Measurements from ENCODE around the gene NUP88.
"Not testable (repeated sequence)": the region's sequence is repeated elsewhere in the genome, so short reads cannot be mapped to it uniquely, and the experiment has no call there.

Gene NUP88

DNA sequence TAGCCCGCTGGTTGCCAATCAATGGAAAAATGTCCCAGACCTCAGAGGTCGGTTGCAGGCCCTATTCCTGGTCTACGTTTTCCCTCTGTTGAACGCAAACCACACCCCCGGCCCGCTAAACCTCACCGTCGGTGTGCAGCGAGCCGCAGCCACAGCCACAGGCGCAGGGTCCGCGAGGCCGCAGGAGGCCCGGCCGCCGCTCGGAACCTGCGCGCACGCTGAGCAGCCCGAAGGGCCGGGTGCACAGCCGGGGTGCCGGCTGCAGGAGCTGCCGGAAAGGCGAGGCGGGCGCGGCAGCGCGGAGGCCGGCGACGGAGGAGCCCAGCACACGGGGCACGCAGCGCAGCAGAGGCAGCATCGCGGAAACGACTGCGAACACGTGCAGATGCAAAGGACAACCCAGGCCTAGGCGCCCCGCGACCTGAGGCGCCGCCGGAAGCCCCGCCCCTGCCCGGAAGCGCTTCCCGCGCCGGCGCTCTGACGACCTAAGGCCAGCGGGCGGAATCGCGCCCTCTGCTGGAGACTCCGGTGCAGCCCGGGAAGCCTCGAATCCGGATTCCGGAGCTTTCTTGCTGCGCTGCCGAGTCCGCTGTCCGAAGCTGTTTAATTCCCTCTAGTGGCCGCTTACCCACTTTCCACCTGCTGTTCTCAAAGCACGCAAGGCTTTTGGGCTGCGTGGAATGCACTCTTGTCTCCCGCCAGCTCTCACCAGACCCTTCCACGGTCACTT lies 19.4 kb upstream of the NUP88 start, which contains the start of gene C1QBP:
C1QBP (minus strand) TSS at position 440 of the 730 bp plus-strand sequence; CDS start at position 358, 82 bp downstream.
- H3K9me3 ChIP-seq = no peaks in the 10 kb centered on the region
- H3K4me1 ChIP-seq = peaks cover 40% of the 10 kb centered on the region
- H4K20me1 ChIP-seq = peaks cover 68% of the 10 kb centered on the region
- H3K27me3 ChIP-seq = no peaks in the 10 kb centered on the region
- TF ChIP-seq Cebpa-rat (IDR thresholded peaks at IDR 0.05) = no peak
- H3K27ac ChIP-seq = peak within 1 kb of the TSS; percentile 90
- H3K36me3 ChIP-seq = peaks cover 76% of the 10 kb centered on the region
- H3K4me2 ChIP-seq = peak within 1 kb of the TSS; percentile 74
- peak within 1 kb of the TSS; percentile 92 for H3K9ac ChIP-seq
- peak within 1 kb of the TSS; percentile 95 for H3K4me3 ChIP-seq

DNA sequence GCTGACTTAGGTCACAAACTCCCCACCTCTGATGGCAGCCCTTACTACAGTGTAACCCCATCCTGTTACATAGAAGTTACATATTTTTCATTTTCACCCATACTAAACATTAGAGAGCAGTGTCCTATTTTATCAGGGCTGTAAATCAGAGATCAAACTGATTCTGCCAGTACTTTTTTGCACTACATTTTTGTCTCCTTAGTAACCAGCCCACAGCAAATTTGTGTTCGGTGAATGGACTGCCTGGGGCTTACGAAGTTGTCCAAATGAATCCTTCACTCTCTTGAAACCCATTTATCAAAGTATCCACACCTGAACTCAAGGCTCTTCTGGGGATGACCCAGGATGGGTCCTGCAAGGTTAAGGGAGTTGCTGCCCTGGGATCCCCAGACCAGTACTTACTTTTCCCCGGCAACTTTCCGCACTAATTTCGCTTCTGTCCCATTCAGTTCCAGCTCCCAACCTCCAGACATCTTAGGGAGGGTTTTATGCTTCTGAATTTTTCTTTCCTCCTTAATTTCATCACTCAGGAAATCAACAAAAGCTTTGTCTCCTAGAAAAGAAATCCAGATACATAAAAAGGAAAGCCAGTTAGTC lies 18.4 kb upstream of the NUP88 start:
- Histone ChIP-seq H4K20me1 (peaks cover 72% of the 10 kb centered on the region), H3K4me2 (peak overlapping the region; percentile 74), H3K27ac (peak overlapping the region; percentile 90), H3K27me3 (no peaks in the 10 kb centered on the region), H3K9me3 (no peaks in the 10 kb centered on the region), H3K4me3 (peak overlapping the region; percentile 95), H3K9ac (peak overlapping the region; percentile 92), H3K36me3 (peaks cover 78% of the 10 kb centered on the region), H3K4me1 (peaks cover 48% of the 10 kb centered on the region)
- no peak for TF ChIP-seq Cebpa-rat (IDR thresholded peaks at IDR 0.05)

DNA sequence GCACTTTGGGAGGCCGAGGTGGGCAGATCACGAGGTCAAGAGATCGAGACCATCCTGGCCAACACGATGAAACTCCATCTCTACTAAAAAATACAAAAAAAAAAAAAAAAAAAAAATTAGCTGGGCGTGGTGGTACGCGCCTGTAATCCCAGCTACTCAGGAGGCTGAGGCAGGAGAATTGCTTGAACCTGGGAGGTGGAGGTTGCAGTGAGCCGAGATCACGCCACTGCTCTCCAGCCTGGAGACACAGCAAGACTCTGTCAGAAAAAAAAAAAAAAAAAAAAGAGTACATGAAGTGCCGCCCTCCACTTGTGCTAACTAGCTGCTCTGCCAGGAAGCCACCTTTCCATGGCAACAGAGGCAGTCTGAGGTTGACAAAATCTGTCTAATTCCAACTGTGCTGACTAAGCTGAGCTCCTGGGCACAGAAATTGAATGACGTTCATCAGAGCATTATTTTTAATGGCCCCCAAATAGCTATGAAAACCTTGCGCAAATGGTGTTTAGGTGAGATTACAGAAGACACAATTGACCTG lies 16.4 kb upstream of the NUP88 start:
- Histone ChIP-seq H3K4me2 (0 out of 2 replicates have a peak overlapping the region, but pooled peaks have one; percentile 74), H4K20me1 (peaks cover 74% of the 10 kb centered on the region), H3K9ac (0 out of 2 replicates have a peak overlapping the region, but pooled peaks have one; percentile 13), H3K36me3 (peaks cover 79% of the 10 kb centered on the region), H3K4me1 (peaks cover 48% of the 10 kb centered on the region)
- H3K9me3 ChIP-seq, H3K27ac ChIP-seq, H3K4me3 ChIP-seq, H3K27me3 ChIP-seq: not testable (repeated sequence)

DNA sequence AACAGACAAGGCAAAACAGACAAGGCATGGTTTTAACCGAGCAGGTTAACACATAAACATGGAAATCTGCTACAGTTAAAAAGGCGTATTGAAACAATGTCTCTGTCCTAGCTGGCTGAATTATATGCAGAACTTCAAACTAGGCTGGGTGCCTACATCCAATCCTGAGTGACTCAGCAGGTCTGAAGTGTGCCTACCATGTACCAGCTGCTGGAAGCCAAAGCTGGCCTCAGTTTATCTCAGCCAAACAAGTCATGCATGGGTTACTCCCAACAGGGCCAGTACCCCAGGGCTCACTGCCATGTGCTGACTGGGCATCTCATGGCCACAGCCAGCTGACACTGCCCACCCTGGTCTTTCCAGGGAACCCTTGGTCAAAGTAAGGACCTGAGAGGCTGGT lies 15.5 kb upstream of the NUP88 start:
- H3K27me3 ChIP-seq = no peaks in the 10 kb centered on the region
- no peak overlapping the region for H3K27ac ChIP-seq
- no peak overlapping the region for H3K9ac ChIP-seq
- no peak for TF ChIP-seq Cebpa-rat (IDR thresholded peaks at IDR 0.05)
- H3K4me1 ChIP-seq = peaks cover 48% of the 10 kb centered on the region
- no peak overlapping the region for H3K4me3 ChIP-seq
- H3K4me2 ChIP-seq = no peak overlapping the region
- H4K20me1 ChIP-seq = peaks cover 82% of the 10 kb centered on the region
- H3K9me3 ChIP-seq = no peaks in the 10 kb centered on the region
- peaks cover 82% of the 10 kb centered on the region for H3K36me3 ChIP-seq

DNA sequence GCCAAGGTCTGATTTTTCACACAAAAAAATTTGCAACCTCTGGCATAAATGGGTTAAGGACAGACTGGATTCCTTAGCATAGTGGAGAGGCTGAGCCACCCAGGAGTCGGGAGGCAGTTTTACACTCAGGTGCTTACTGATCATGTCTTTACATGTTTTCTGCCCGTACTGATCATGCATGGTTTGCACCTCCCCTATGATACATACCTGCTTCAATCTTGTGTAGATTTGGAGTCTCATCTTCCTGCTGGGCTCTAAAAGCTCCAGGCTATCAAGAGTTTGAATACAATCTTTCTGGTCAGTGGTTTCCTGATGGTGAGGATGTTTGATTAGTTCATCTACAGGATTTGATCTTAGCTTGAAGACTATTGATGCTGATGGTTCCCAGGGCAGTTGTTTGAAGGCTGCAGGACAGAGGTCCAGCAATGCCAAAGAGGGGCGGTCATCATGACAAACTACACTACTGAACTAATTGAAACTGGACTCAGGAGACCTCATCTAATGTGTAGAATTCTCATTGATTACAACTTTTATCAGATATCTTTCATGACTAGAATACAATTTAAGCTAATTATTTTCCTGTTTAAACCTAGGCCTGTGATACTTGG lies 12.6 kb upstream of the NUP88 start:
- Histone ChIP-seq H3K36me3 (peaks cover 100% of the 10 kb centered on the region), H3K4me1 (peaks cover 30% of the 10 kb centered on the region), H4K20me1 (peaks cover 86% of the 10 kb centered on the region), H3K27ac (no peak overlapping the region), H3K9me3 (no peaks in the 10 kb centered on the region), H3K4me3 (no peak overlapping the region), H3K9ac (no peak overlapping the region), H3K27me3 (no peaks in the 10 kb centered on the region), H3K4me2 (no peak overlapping the region)
- TF ChIP-seq Cebpa-rat (IDR thresholded peaks at IDR 0.05) = no peak

DNA sequence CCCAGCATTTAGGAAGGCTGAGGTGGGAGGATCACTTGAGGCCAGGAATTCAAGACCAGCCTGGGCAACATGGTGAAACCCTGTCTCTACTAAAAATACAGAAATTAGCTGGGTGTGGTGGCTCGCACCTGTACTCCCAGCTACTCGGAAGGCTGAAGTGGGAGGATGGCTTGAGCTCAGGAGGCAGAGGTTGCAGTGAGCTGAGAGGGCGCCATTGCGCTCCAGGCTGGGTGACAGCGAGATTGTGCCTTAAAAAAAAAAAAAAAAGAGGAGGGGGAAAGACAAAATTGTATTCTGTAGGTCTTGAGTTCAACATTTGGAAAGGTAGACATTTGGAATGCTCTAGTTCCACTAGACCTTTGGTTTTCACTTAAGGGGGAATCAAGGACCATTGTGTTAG lies 11.8 kb upstream of the NUP88 start:
- Histone ChIP-seq H4K20me1 (peaks cover 78% of the 10 kb centered on the region), H3K4me1 (peaks cover 22% of the 10 kb centered on the region), H3K36me3 (peaks cover 100% of the 10 kb centered on the region)
- not testable (repeated sequence) for H3K27ac ChIP-seq, H3K9ac ChIP-seq, H3K9me3 ChIP-seq, H3K27me3 ChIP-seq, H3K4me3 ChIP-seq, H3K4me2 ChIP-seq

DNA sequence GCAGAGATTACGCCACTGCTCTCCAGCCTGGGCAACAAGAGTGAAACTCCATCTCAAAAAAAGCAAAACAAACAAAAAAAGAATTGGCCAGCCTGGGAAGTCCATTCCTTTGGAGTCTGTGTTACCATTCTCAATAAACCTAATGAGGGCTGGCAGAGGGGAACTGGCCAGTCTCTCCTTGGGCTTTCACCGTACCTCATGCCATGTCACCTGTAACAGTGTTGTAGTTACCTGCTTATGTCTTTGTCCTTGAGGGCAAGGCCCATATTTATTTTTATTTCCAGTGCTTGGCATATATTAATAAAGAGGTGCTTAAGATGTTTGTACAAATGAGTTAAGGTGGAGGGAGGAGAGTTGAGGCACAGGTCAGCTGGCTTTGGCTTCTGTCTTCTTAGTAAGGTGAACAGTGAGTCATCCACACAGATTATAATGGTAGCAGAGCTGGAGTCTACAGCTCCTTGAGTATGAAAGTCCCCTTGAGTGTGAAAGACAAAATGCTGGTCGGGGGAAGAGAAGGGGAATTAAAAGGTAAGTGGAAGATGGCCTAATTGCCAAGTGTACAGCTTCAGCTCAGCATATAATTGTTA lies 11.0 kb upstream of the NUP88 start:
- Histone ChIP-seq H3K4me2 (no peak overlapping the region), H3K9me3 (no peaks in the 10 kb centered on the region), H4K20me1 (peaks cover 70% of the 10 kb centered on the region), H3K36me3 (peaks cover 100% of the 10 kb centered on the region), H3K4me3 (no peak overlapping the region), H3K4me1 (peaks cover 16% of the 10 kb centered on the region), H3K27me3 (no peaks in the 10 kb centered on the region), H3K9ac (no peak overlapping the region), H3K27ac (no peak overlapping the region)
- TF ChIP-seq Cebpa-rat (IDR thresholded peaks at IDR 0.05) = no peak

DNA sequence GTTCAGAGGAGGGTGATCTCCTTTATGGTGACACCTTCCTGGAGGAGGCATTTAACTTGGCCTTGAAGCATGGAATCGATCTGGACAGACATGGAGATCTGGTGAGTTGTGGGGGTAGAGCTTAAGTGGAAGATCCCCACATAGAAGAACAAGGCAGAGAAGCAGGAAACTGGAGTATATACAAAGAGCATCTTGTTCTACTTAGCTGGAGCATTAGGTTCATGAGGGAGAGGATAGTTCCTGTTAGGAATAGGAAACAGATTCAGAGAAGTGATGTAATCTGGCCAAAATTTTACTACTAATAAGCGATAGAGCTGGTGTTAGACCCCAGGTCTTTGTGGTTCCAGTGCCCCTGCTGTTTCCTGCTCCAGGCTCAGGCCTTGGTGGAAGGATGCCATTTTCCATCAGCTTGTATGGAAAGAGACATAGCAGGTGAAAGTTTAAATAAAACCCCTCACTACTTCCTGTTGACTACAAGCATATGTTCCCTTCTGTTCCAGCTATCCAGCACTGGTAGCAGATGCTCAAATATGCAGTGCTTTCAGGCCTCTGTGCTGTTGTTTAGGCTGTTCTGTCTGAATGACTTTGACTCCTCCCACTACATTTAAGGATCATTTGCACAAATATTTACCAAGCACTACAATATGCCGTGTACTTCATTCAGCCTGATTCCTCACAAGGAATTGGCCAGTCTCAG lies 9.9 kb upstream of the NUP88 start:
- H3K27me3 ChIP-seq = no peaks in the 10 kb centered on the region
- no peak overlapping the region for H3K27ac ChIP-seq
- H3K9ac ChIP-seq = no peak overlapping the region
- TF ChIP-seq Cebpa-rat (IDR thresholded peaks at IDR 0.05) = no peak
- H3K4me2 ChIP-seq = no peak overlapping the region
- H3K9me3 ChIP-seq = no peaks in the 10 kb centered on the region
- no peak overlapping the region for H3K4me3 ChIP-seq
- peaks cover 66% of the 10 kb centered on the region for H4K20me1 ChIP-seq
- peaks cover 100% of the 10 kb centered on the region for H3K36me3 ChIP-seq
- peaks cover 12% of the 10 kb centered on the region; the same call in 1 of the 2 replicates for H3K4me1 ChIP-seq

DNA sequence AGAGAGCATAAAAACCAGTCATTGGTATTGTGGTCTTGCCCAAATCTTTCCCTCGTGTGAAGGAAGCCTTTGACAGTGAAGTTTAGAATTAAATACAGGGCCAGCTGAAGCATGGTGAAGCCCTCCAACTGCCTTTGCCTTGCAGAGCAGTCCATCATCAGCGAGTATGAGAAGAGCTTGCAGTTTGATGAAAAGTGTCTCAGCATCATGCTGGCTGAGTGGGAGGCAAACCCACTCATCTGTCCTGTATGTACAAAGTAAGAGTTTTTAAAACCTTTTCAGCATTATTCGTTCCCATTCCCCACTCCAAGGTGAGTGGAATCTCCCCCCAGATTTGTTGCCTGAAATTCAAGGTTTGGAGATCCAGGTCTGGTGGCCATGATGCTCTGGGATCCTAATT lies 6.4 kb upstream of the NUP88 start:
- Histone ChIP-seq H3K4me3 (no peak overlapping the region), H3K27me3 (no peaks in the 10 kb centered on the region), H3K4me2 (no peak overlapping the region), H3K4me1 (peaks cover 23% of the 10 kb centered on the region), H3K9ac (no peak overlapping the region), H4K20me1 (peaks cover 53% of the 10 kb centered on the region), H3K27ac (no peak overlapping the region), H3K9me3 (no peaks in the 10 kb centered on the region), H3K36me3 (peaks cover 96% of the 10 kb centered on the region)
- TF ChIP-seq Cebpa-rat (IDR thresholded peaks at IDR 0.05) = no peak

Data from BLaER1 (cell line).